ENCODE data around the gene ANTXR1. TPM values are rescaled to one million over a fixed set of nuclear protein-coding genes. Genes with fewer than 3 reads are reported as not detected.

Gene ANTXR1
- total and polyA plus RNA-seq, 2 of the 8 experiments (the other 6 are each of a cell fraction or from before 2014, with no cell fraction given), result 15.8 to 44.3 TPM

- TF ChIP-seq RAD21 (IDR thresholded peaks at IDR 0.05 in 1 of 2, conservative IDR thresholded peaks at IDR 0.05 in 1 of 2; ENCODE audit: low read depth in 2 of 2, low read length in 2 of 2), result no peak
- no peak for TF ChIP-seq SIN3A (conservative IDR thresholded peaks at IDR 0.05 in 1 of 2, IDR thresholded peaks at IDR 0.05 in 1 of 2; ENCODE audit: low read depth in 1 of 2, low read length in 2 of 2)
- no peak for TF ChIP-seq HDAC6 (IDR thresholded peaks at IDR 0.05; ENCODE audit: low read depth, low read length)
- no peak for TF ChIP-seq TEAD4 (IDR thresholded peaks at IDR 0.05; ENCODE audit: low read depth, low read length)
- no peak for TF ChIP-seq RNF2 (IDR thresholded peaks at IDR 0.05; ENCODE audit: borderline replicate concordance, low read depth, low read length, missing control alignments, poor library complexity, severe bottlenecking)
Measured at GRCh38 chr2:69050802-69051201, 37.8 kb downstream of the ANTXR1 start (continued).

Measured in H1 (cell line).